Kidney glomerular epithelial cell (primary cell): ENCODE measurements around the gene CACNA1E.

ENCODE experiments used
- DNase-seq: peaks from one replicate; lab custom pipeline; 2025; lab: John Stamatoyannopoulos, UW

The CACNA1E gene

GRCh38 chr1:181635110-181635509, 151.8 kb downstream of the CACNA1E start:
- DNase-seq, result no peak

- DNase-seq, result no peak
Measured at GRCh38 chr1:181637998-181638397, 154.7 kb downstream of the CACNA1E start.

- DNase-seq, result no peak
Measured at GRCh38 chr1:181640956-181641355, 157.6 kb downstream of the CACNA1E start.

- no peak for DNase-seq
Measured at GRCh38 chr1:181643631-181644030, 160.3 kb downstream of the CACNA1E start.

GRCh38 chr1:181645171-181645570, 161.9 kb downstream of the CACNA1E start:
- DNase-seq, result no peak

GRCh38 chr1:181646710-181647109, 163.4 kb downstream of the CACNA1E start:
- no peak for DNase-seq

- DNase-seq, result no peak
Measured at GRCh38 chr1:181647314-181648035, 164.2 kb downstream of the CACNA1E start.

GRCh38 chr1:181651276-181651675, 168.0 kb downstream of the CACNA1E start:
- no peak for DNase-seq

GRCh38 chr1:181655756-181656155, 172.4 kb downstream of the CACNA1E start:
- DNase-seq, result peak; percentile 40

GRCh38 chr1:181656491-181656890, 173.2 kb downstream of the CACNA1E start:
- no peak for DNase-seq

GRCh38 chr1:181658581-181658980, 175.3 kb downstream of the CACNA1E start:
- no peak for DNase-seq

GRCh38 chr1:181659321-181659957, 176.1 kb downstream of the CACNA1E start:
- DNase-seq, result no peak

GRCh38 chr1:181660621-181661020, 177.3 kb downstream of the CACNA1E start:
- DNase-seq, result no peak

GRCh38 chr1:181661569-181661968, 178.3 kb downstream of the CACNA1E start:
- DNase-seq, result no peak

GRCh38 chr1:181662606-181663005, 179.3 kb downstream of the CACNA1E start:
- DNase-seq, result no peak

- no peak for DNase-seq
Measured at GRCh38 chr1:181664543-181664942, 181.2 kb downstream of the CACNA1E start.

- no peak for DNase-seq
Measured at GRCh38 chr1:181669246-181669645, 185.9 kb downstream of the CACNA1E start.

- no peak for DNase-seq
Measured at GRCh38 chr1:181674617-181675016, 191.3 kb downstream of the CACNA1E start.

GRCh38 chr1:181675091-181675917, 192.0 kb downstream of the CACNA1E start:
- no peak for DNase-seq

GRCh38 chr1:181675918-181676190, 192.5 kb downstream of the CACNA1E start:
- no peak for DNase-seq

GRCh38 chr1:181676269-181676668, 193.0 kb downstream of the CACNA1E start:
- DNase-seq, result peak; percentile 11

GRCh38 chr1:181680332-181680731, 197.0 kb downstream of the CACNA1E start:
- DNase-seq, result no peak

GRCh38 chr1:181680871-181681270, 197.6 kb downstream of the CACNA1E start:
- DNase-seq, result no peak
